ENCODE results near the gene TOLLIP.

TOLLIP gene

DNA sequence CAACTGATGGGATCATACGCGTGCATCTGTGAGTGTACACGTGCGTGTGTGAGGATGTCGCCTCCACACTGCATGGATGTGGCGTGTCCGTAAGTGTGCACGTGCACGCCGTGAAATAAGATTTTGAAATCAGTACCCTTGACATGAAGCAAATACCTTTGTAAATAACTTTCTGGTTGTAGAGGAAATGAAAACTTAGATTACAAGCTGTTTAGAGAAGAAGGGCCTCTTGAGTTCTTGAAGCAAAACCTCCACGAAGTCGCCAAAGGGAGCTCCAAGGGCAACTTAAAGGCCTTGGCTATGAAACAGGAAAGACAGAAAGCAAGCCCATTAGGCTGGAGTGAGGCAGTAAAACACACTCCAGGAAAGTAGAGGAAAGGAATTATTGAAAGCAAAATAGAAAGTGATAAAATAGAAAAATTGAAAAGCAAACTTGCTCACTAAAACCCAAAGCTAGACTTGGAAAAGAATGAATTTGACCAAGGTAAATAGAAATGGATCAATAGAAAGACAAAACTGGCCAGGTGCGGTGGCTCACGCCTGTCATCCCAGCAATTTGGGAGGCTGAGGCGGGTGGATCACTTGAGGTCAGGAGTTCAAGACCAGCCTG is 29.7 kb upstream of the TOLLIP start:
- POLR2A ChIA-PET: interaction anchor here (0.8 kb wide), 1 partner anchor 12 kb away, joined by 3 read pairs; no protein-coding TSS in a partner anchor
- CTCF ChIA-PET: no interaction called here
- TF ChIP-seq NFRKB (IDR thresholded peaks at IDR 0.05): no peak
- DNase-seq (ENCODE audit: extremely low spot score): no peak

DNA sequence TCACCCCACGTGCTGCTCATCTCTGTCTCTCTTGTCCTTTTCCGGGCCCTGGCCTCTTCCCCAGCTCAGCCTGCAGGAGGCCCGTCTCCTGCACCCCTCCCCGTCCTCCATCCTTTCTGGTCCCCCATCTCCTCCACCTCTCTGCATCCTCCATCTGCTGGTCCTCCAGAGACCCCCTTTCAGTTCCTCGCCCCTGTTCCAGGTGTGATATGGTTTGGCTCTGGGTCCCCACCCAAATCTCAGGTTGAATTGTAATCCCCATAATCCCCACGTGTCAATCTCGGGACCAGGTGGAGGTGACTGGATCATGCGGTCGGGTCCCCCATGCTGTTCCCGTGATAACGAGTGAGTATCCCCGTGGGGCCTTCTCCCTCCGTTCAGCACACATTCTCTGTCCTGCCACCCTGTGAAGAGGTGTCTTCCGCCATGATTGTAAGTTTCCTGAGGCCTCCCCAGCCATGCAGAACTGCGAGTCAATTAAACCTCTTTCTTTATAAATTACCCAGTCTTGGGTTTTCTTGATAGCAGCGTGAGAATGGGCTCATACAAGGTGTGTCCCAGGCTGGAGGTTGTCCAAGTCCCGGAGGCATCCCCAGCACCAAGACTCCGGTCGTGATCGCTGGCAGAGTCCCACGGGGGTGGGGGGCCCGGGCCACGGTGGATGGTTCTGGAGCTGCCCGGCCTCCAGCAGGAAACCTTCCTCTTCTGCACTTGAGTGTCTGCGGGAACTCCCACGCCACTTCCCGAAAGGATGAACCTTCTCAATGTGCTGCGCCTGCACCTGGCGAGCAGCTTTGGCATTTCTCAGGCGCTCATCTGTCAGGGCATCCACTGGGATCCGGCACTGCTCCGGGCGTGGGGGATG is 29.0 kb upstream of the TOLLIP start:
- ChIA-PET POLR2A (no interaction called here), CTCF (no interaction called here)
- DNase-seq (ENCODE audit: extremely low spot score): no peak
- TF ChIP-seq SUZ12 (IDR thresholded peaks at IDR 0.05): no peak
- TF ChIP-seq LEF1 (IDR thresholded peaks at IDR 0.05; ENCODE audit: borderline replicate concordance): no peak
- no peak for TF ChIP-seq HDGF (IDR thresholded peaks at IDR 0.05; ENCODE audit: borderline replicate concordance)
- TF ChIP-seq, protein P1, sequence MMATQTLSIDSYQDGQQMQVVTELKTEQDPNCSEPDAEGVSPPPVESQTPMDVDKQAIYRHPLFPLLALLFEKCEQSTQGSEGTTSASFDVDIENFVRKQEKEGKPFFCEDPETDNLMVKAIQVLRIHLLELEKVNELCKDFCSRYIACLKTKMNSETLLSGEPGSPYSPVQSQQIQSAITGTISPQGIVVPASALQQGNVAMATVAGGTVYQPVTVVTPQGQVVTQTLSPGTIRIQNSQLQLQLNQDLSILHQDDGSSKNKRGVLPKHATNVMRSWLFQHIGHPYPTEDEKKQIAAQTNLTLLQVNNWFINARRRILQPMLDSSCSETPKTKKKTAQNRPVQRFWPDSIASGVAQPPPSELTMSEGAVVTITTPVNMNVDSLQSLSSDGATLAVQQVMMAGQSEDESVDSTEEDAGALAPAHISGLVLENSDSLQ (IDR thresholded peaks at IDR 0.05): no peak
- TF ChIP-seq BHLHE40 (IDR thresholded peaks at IDR 0.05; ENCODE audit: borderline replicate concordance): no peak
- no peak for TF ChIP-seq CTBP1 (IDR thresholded peaks at IDR 0.05; ENCODE audit: borderline replicate concordance)
- no peak for TF ChIP-seq ARNT (IDR thresholded peaks at IDR 0.05)
- no peak for TF ChIP-seq NFRKB (IDR thresholded peaks at IDR 0.05)
- no peak for TF ChIP-seq ZNF384 (IDR thresholded peaks at IDR 0.05)
- no peak for TF ChIP-seq FOXK2 (IDR thresholded peaks at IDR 0.05)
- no peak for TF ChIP-seq FOXM1 (IDR thresholded peaks at IDR 0.05; ENCODE audit: borderline replicate concordance)
- TF ChIP-seq TARDBP (IDR thresholded peaks at IDR 0.05): no peak
- no peak for TF ChIP-seq FOXA1 (IDR thresholded peaks at IDR 0.05)
- no peak for TF ChIP-seq ELF4 (IDR thresholded peaks at IDR 0.05)
- no peak for TF ChIP-seq L3MBTL2 (conservative IDR thresholded peaks at IDR 0.05)

DNA sequence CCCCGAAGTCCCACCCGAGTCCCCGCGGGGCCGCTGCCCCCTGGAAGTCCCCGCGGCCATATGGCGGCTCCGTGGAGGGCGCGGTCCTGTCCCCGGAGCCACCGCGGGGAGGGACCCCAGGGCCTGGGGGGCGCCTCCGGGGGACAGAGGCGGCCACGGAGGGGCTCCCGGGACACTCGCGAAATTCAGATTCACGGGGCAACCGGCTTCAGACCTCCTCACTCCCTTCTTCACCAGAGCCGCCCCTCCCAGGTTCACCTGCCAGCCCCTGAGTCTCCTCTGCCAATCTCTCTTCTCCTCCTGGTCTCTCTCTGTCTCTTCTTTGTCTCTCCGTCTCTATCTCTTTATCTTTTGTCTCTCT is 28.2 kb upstream of the TOLLIP start:
- POLR2A ChIA-PET: no interaction called here
- CTCF ChIA-PET: no interaction called here
- TF ChIP-seq FOXK2 (IDR thresholded peaks at IDR 0.05): no peak
- TF ChIP-seq TARDBP (IDR thresholded peaks at IDR 0.05): no peak
- no peak for TF ChIP-seq ZNF384 (IDR thresholded peaks at IDR 0.05)
- no peak for TF ChIP-seq CTBP1 (IDR thresholded peaks at IDR 0.05; ENCODE audit: borderline replicate concordance)
- TF ChIP-seq L3MBTL2 (conservative IDR thresholded peaks at IDR 0.05): no peak
- no peak for TF ChIP-seq LEF1 (IDR thresholded peaks at IDR 0.05; ENCODE audit: borderline replicate concordance)
- no peak for TF ChIP-seq ARNT (IDR thresholded peaks at IDR 0.05)
- TF ChIP-seq SP1 (IDR thresholded peaks at IDR 0.05): no peak
- TF ChIP-seq SUZ12 (IDR thresholded peaks at IDR 0.05): no peak
- TF ChIP-seq HDGF (IDR thresholded peaks at IDR 0.05; ENCODE audit: borderline replicate concordance): no peak
- TF ChIP-seq, protein P1 (IDR thresholded peaks at IDR 0.05): no peak
- no peak for TF ChIP-seq BHLHE40 (IDR thresholded peaks at IDR 0.05; ENCODE audit: borderline replicate concordance)
- no peak for TF ChIP-seq ELF4 (IDR thresholded peaks at IDR 0.05)
- TF ChIP-seq FOXM1 (IDR thresholded peaks at IDR 0.05; ENCODE audit: borderline replicate concordance): no peak
- no peak for TF ChIP-seq FOXA1 (IDR thresholded peaks at IDR 0.05)
- TF ChIP-seq NFRKB (IDR thresholded peaks at IDR 0.05): no peak
- no peak for DNase-seq (ENCODE audit: extremely low spot score)

DNA sequence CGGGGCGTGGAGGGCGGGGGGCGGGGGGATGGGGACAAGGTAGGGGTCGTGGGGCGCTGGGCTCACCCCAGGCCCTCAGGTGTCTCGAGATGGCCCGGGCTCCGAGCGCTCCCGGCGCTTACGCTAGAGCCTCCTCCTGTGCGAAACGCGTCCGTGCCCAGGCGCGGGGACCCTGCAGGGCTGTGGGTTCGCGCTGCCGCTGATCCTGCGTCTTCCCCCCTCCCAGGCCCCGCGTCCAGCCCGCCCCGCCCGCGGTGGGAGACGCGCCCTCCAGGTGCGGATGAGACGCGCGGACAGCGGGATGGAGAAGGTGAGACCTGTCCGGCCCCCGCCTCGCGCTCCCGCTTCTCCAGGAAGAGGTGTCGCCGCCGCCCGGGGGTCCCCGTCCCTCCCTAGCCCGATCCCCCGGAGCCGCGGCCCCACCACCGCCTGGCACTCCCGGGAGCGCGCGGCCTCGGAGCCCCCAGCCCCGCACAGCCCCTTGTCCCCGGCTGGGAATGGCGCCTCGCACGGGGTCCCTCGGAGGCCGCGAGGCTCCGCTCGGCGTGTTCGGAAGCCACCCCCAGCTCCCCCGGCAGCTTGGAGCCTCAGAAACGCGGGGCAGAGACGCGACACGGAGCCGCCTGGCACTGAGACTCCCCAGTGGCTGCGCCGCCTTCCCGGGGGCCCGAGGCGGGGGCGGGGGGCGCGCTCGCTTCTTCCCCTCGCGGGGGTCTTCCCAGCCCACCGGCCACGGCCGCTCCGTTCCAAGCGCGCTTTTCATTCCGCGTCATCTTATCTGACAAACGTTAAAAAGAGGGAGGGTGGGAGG is 27.6 kb upstream of the TOLLIP start:
- TF ChIP-seq SUZ12 (IDR thresholded peaks at IDR 0.05) (no peak), HDGF (IDR thresholded peaks at IDR 0.05; ENCODE audit: borderline replicate concordance) (no peak), TARDBP (IDR thresholded peaks at IDR 0.05) (no peak), FOXM1 (IDR thresholded peaks at IDR 0.05; ENCODE audit: borderline replicate concordance) (no peak), L3MBTL2 (conservative IDR thresholded peaks at IDR 0.05) (no peak), ARNT (IDR thresholded peaks at IDR 0.05) (no peak), FOXA1 (IDR thresholded peaks at IDR 0.05) (no peak), LEF1 (IDR thresholded peaks at IDR 0.05; ENCODE audit: borderline replicate concordance) (no peak), SP1 (IDR thresholded peaks at IDR 0.05) (no peak), NFRKB (IDR thresholded peaks at IDR 0.05) (no peak), BHLHE40 (IDR thresholded peaks at IDR 0.05; ENCODE audit: borderline replicate concordance) (no peak), CTBP1 (IDR thresholded peaks at IDR 0.05; ENCODE audit: borderline replicate concordance) (no peak)
- TF ChIP-seq, protein P1 (IDR thresholded peaks at IDR 0.05): no peak
- POLR2A ChIA-PET: no interaction called here
- CTCF ChIA-PET: no interaction called here
- DNase-seq (ENCODE audit: extremely low spot score): no peak

DNA sequence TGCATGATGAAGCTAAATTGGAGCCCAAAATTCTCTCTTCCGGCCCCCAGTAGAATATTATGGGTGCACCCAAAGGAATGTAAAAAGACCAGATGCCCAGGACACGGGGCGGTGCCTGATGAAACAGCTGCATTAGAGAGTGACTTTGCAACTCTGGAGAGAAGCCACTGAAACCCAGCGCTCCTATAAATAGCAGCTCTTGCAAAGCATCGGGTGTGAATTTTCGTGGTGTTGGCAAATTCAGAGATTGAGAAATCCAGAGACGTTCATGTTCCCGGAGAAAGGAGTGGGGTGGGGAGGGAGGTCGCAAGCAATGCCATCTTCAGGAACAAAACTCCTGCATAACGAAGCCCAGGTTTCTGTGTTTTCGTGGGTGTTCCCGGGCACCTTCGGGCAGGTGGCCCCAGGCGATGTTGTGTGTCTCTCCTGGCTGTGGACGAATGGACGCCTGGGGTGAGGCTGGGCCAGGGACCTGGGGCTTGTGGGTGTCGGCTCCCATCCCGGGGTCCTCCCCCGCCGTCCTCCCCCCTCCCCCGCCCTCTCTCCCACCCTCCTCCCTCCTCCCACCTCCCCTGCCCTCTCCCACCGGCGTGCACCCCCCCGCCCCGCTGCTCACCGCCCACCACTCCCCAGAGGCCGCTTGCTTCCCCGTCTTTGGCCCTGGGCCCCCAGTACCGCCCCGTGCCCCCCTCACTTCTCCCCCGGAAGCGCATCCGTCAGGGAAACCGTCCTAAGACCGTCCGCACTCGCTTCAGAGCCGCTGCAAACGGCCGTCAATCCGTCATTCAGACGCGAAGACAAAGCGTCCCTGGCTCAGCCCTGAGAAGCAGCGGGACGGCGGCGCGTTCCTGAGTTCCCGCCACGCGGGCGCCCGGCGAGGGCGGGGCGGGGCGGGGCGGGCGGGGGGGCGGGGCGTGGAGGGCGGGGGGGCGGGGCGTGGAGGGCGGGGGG is 26.7 kb upstream of the TOLLIP start:
- CTCF ChIA-PET: no interaction called here
- peak; percentile 80 for DNase-seq (ENCODE audit: extremely low spot score)
- TF ChIP-seq FOXM1 (IDR thresholded peaks at IDR 0.05; ENCODE audit: borderline replicate concordance) (no peak), L3MBTL2 (conservative IDR thresholded peaks at IDR 0.05) (peak; percentile 74)
- TF ChIP-seq, protein P1 (IDR thresholded peaks at IDR 0.05): peak; percentile 45; the same call in 1 of the 2 replicates
- POLR2A ChIA-PET: interaction anchor here (0.6 kb wide), 1 partner anchor 26 kb away, joined by 3 read pairs; the partner anchor contains the start of gene TOLLIP
